ES-I3 (cell line): Measurements from ENCODE around the gene B4GALT4.
"Not testable (repeated sequence)": the region's sequence is repeated elsewhere in the genome, so short reads cannot be mapped to it uniquely, and the experiment has no call there.

Experiments
- H3K36me3 ChIP-seq: 2 replicates; pipeline ENCODE4 v1.6.1; 2013; ENCODE audit warnings: mild to moderate bottlenecking, low read length, control low read depth, moderate library complexity; ENCODE audit not compliant: insufficient read depth
- H3K4me1 ChIP-seq: 2 replicates; pipeline ENCODE4 v1.6.1; 2013; ENCODE audit warnings: mild to moderate bottlenecking, control low read depth, low read length; ENCODE audit not compliant: insufficient read depth
- H3K9ac ChIP-seq: 2 replicates; pipeline ENCODE4 v1.6.1; 2013; ENCODE audit warnings: low read depth, mild to moderate bottlenecking, low read length, moderate library complexity
- H3K9me3 ChIP-seq: 2 replicates; pipeline ENCODE4 v1.6.1; 2013; ENCODE audit warnings: mild to moderate bottlenecking, low read length, moderate library complexity; ENCODE audit not compliant: control insufficient read depth, insufficient read depth

The B4GALT4 gene, protein sequence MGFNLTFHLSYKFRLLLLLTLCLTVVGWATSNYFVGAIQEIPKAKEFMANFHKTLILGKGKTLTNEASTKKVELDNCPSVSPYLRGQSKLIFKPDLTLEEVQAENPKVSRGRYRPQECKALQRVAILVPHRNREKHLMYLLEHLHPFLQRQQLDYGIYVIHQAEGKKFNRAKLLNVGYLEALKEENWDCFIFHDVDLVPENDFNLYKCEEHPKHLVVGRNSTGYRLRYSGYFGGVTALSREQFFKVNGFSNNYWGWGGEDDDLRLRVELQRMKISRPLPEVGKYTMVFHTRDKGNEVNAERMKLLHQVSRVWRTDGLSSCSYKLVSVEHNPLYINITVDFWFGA

DNA sequence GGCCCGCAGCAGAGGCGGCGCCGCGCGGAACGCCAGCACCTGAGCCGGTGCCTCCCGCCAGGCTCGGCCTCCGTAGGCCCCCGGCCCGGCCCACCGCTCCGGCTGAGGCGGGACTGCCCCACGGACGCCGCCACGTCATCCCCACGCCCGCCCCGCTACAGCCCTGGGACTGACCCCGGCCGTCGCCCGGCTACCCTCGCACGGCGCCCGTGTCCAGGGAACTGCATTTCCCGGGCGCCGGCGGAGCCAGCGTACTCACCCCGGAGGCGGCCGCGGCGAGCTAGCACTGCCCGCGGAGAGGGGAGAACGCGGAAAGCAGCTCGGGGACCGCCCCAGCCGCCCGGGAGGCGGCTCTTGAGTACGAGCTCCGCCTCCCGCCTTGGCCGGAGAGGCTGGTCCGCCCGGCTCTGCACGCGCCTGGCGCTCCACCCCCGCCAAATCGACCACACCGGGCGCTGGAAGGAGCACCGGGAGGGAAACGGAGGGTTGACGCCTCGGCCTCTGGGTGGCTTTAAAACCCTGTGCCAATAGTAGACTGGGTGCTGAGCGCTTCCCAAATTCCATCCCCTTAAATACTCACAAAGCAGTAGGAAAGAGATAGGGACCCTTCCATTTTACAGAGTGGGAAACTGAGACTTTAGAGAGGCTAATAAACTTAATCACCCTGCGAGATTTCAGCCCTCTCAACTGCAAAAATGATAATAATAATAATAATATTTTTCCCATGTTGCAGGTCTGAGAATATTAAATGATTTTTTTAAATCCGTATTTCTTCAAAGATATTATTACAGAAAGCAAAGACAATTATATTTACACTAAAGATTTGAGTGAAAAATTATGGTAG, at the start of gene B4GALT4:
B4GALT4 (minus strand) TSS at position 288 of the 844 bp plus-strand sequence. CDS start 10,779 bp downstream, outside the sequence.
- Histone ChIP-seq H3K9me3 (peaks cover 4% of the 10 kb centered on the region; the same call in 1 of the 2 replicates), H3K9ac (peak within 1 kb of the TSS; percentile 73), H3K36me3 (no peaks in the 10 kb centered on the region), H3K4me1 (no peaks in the 10 kb centered on the region)

GRCh38 chr3:119289404-119289770, 48.7 kb upstream of the B4GALT4 start:
- Histone ChIP-seq H3K9me3 (no peaks in the 10 kb centered on the region), H3K36me3 (no peaks in the 10 kb centered on the region), H3K4me1 (peaks cover 12% of the 10 kb centered on the region; the same call in 1 of the 2 replicates), H3K9ac (no peak overlapping the region)

DNA sequence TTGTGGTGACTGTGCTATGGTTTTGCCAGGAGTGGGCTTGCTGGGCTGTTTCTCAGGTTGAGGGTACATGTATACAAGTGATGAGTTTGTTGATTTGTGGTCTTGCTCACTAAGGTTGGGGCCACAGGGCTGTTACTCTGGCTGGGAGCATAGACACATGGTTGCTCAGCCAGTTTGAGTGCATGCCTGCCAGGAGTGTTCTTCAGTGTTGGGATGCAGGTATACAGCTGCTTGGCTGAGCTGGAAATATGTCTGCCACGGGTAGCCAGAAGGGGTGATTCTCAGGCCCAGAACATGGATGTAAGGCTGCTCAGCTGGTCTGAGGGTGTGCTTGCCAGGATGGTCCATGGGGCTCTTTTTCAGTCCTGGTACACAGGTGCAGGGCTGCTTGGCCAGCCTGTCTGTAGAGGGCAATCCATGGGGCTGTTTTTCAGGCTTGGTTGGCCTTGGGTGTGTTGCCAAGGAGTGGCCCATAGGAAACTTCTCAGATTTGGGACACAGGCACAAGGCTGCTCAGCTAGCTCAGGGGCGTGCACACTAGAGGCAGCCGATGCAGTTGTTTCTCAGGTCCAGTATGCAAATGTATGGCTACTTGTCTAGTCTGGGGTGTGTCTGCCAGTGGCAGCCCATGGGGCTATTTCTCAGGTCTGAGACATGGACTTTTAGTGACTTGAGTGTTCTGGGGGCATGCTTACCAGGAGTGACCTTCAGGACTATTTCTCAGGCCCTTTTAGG, 48.2 kb upstream of the B4GALT4 start:
- H3K36me3 ChIP-seq = no peaks in the 10 kb centered on the region
- no peaks in the 10 kb centered on the region for H3K9me3 ChIP-seq
- peaks cover 12% of the 10 kb centered on the region; the same call in 1 of the 2 replicates for H3K4me1 ChIP-seq
- no peak overlapping the region for H3K9ac ChIP-seq

GRCh38 chr3:119279584-119280243, 39.0 kb upstream of the B4GALT4 start:
- no peak overlapping the region for H3K9ac ChIP-seq
- peaks cover 10% of the 10 kb centered on the region; the same call in 1 of the 2 replicates for H3K4me1 ChIP-seq
- no peaks in the 10 kb centered on the region; the same call in 1 of the 2 replicates for H3K9me3 ChIP-seq
- no peaks in the 10 kb centered on the region for H3K36me3 ChIP-seq

DNA sequence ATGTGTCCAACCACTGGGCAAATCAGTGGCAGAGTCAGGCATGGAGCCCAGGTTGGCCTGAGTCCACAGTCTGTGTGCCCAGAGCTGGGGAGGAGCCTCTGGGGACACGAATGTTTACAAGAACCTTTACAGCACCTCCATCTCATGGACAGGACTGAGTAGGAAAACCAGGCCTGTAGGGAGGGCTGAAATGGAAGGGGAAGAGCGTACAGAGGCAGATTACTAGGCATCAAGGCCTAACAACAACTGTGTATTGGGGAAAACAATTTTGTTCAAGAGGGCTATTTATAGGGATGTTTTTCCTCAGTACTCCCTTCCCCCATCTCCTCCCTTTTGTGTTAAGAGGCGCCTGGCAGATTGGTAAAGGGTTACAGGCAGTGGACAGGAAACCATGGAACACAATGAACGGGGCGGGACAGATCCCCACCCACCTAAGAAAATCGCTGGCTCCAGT, 38.5 kb upstream of the B4GALT4 start:
- Histone ChIP-seq H3K4me1 (peaks cover 10% of the 10 kb centered on the region; the same call in 1 of the 2 replicates), H3K36me3 (no peaks in the 10 kb centered on the region), H3K9me3 (no peaks in the 10 kb centered on the region; the same call in 1 of the 2 replicates), H3K9ac (no peak overlapping the region)

GRCh38 chr3:119276680-119277079, 36.0 kb upstream of the B4GALT4 start:
- no peaks in the 10 kb centered on the region for H3K9me3 ChIP-seq

GRCh38 chr3:119270212-119270611, 29.5 kb upstream of the B4GALT4 start:
- not testable (repeated sequence) for H3K9me3 ChIP-seq, H3K9ac ChIP-seq, H3K36me3 ChIP-seq, H3K4me1 ChIP-seq

More at GRCh38 chr3:119276680-119277079, 36.0 kb upstream of the B4GALT4 start:
- Histone ChIP-seq H3K9ac (no peak overlapping the region), H3K36me3 (no peaks in the 10 kb centered on the region), H3K4me1 (peaks cover 10% of the 10 kb centered on the region; the same call in 1 of the 2 replicates)

- no peaks in the 10 kb centered on the region for H3K9me3 ChIP-seq
- no peak overlapping the region for H3K9ac ChIP-seq
- no peaks in the 10 kb centered on the region for H3K36me3 ChIP-seq
- 0 out of 2 replicates have a peak, but pooled peaks cover 10% of the 10 kb centered on the region for H3K4me1 ChIP-seq
Measured at GRCh38 chr3:119261055-119261454, 20.4 kb upstream of the B4GALT4 start.

- Histone ChIP-seq H3K9me3 (no peaks in the 10 kb centered on the region), H3K4me1 (peaks cover 12% of the 10 kb centered on the region; the same call in 1 of the 2 replicates), H3K36me3 (no peaks in the 10 kb centered on the region), H3K9ac (no peak overlapping the region)
Measured at GRCh38 chr3:119259821-119260220, 19.1 kb upstream of the B4GALT4 start.

- H3K36me3 ChIP-seq = no peaks in the 10 kb centered on the region
- peaks cover 12% of the 10 kb centered on the region; the same call in 1 of the 2 replicates for H3K4me1 ChIP-seq
- no peaks in the 10 kb centered on the region for H3K9me3 ChIP-seq
- H3K9ac ChIP-seq = no peak overlapping the region
Measured at GRCh38 chr3:119258915-119259314, 18.2 kb upstream of the B4GALT4 start.

DNA sequence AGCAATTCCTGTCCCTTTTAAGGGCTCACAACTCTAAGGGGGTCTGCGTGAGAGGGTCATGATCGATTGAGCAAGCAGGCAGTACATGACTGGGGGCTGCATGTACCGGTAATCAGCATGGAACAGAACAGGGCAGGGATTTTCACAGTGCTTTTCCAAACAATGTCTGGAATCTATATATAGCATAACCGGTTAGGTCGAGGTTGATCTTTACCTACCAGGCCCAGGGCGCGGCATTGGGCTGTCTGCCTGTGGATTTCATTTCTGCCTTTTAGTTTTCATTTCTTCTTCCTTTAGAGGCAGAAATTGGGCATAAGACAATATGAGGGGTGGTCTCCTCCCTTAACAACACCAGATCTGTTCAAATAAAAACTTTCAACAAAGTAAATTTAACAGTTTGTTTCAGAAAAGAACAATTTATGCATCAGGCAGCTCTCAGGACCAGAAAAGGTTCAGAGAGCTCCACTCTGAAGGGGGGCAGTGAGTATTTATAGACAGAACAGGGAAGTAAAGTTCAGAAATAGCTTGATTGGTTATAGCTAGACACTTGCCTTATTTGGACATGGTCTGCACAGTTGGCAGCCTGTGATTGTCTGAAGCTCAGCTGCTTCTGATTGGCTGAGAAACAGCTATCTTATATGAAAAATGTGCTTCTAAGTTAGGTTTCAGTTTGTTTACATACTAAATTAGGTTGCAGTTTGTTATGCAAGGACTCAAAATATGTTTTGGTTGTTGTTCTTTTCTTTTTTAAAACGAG, 17.2 kb upstream of the B4GALT4 start:
- no peaks in the 10 kb centered on the region for H3K36me3 ChIP-seq
- no peaks in the 10 kb centered on the region for H3K9me3 ChIP-seq
- no peak overlapping the region for H3K9ac ChIP-seq
- H3K4me1 ChIP-seq = peaks cover 12% of the 10 kb centered on the region; the same call in 1 of the 2 replicates

DNA sequence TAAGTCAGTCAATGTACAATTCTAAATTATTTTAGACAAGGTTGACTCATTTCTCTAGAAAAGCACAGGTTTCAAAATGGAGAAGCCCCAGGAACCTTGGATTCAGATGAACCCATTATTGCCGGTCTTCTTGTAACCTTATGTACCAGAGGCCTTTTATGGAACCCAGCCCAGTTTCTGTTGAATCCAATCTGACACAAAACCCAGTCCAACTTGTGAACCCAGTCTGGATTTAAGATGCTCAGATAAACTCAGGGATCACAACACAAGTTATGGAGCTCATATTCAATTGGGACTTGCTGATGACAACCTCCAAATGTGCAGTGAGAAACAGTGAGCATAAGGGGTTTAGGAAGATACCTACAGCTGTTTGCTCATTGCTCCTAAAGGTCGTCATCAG, 16.4 kb upstream of the B4GALT4 start:
- Histone ChIP-seq H3K36me3 (no peaks in the 10 kb centered on the region), H3K9me3 (no peaks in the 10 kb centered on the region), H3K4me1 (peaks cover 12% of the 10 kb centered on the region; the same call in 1 of the 2 replicates), H3K9ac (no peak overlapping the region)

- no peaks in the 10 kb centered on the region for H3K36me3 ChIP-seq
- H3K9ac ChIP-seq = no peak overlapping the region
Measured at GRCh38 chr3:119255214-119255613, 14.5 kb upstream of the B4GALT4 start.

More at GRCh38 chr3:119255214-119255613, 14.5 kb upstream of the B4GALT4 start:
- H3K9me3 ChIP-seq = no peaks in the 10 kb centered on the region; the same call in 1 of the 2 replicates
- H3K4me1 ChIP-seq = peaks cover 7% of the 10 kb centered on the region; the same call in 1 of the 2 replicates
